ENCODE data around the gene RASGRP4. TPM values are rescaled to one million over a fixed set of nuclear protein-coding genes. Genes with fewer than 3 reads are reported as not detected.

The RASGRP4 gene
- polyA plus RNA-seq, 3 donors from 2014 or later, result 0.20 to 0.78 TPM; not detected in 1

- no peak for DNase-seq
- Mint-ChIP-seq H3K4me3 (no peak overlapping the region), H3K27me3 (ENCODE audit: low read depth in 3 of 3) (peaks cover 9 to 26% (median 19%) of the 10 kb centered on the region in 3 donors), H3K4me1 (peaks cover 11 to 24% of the 10 kb centered on the region in 2 donors), H3K27ac (peak overlapping the region in 3 of 6 donors; percentile 61 to 88 (median 87)), H3K9me3 (no peaks in the 10 kb centered on the region), H3K36me3 (peaks cover 0 to 4% (median 0%) of the 10 kb centered on the region in 3 donors)
Observed at GRCh38 chr19:38401148-38401547, 24.9 kb downstream of the RASGRP4 start.

- peaks cover 11 to 24% of the 10 kb centered on the region in 2 donors for H3K4me1 Mint-ChIP-seq
- DNase-seq, result no peak
- peak overlapping the region in 2 of 5 donors; percentile 24 to 34 for H3K4me3 Mint-ChIP-seq
- H3K27me3 Mint-ChIP-seq (ENCODE audit: low read depth in 3 of 3), result peaks cover 9 to 27% (median 19%) of the 10 kb centered on the region in 3 donors
- H3K9me3 Mint-ChIP-seq, result no peaks in the 10 kb centered on the region
- no peak overlapping the region for H3K27ac Mint-ChIP-seq
- H3K36me3 Mint-ChIP-seq, result peaks cover 0 to 2% (median 0%) of the 10 kb centered on the region in 3 donors
Observed at GRCh38 chr19:38400361-38400760, 25.7 kb downstream of the RASGRP4 start.

- H3K27me3 Mint-ChIP-seq (ENCODE audit: low read depth in 3 of 3), result peaks cover 9 to 27% (median 19%) of the 10 kb centered on the region in 3 donors
- no peak for DNase-seq
- H3K36me3 Mint-ChIP-seq, result no peaks in the 10 kb centered on the region
- H3K9me3 Mint-ChIP-seq, result no peaks in the 10 kb centered on the region
- no peak overlapping the region for H3K27ac Mint-ChIP-seq
- H3K4me1 Mint-ChIP-seq, result peaks cover 17 to 22% of the 10 kb centered on the region in 2 donors
- no peak overlapping the region for H3K4me3 Mint-ChIP-seq
Observed at GRCh38 chr19:38399537-38399936, 26.5 kb downstream of the RASGRP4 start.

GRCh38 chr19:38399081-38399480 is 26.9 kb downstream of the RASGRP4 start:
- no peaks in the 10 kb centered on the region for H3K36me3 Mint-ChIP-seq
- DNase-seq, result no peak
- peaks cover 18 to 19% of the 10 kb centered on the region in 2 donors for H3K4me1 Mint-ChIP-seq
- H3K27me3 Mint-ChIP-seq (ENCODE audit: low read depth in 3 of 3), result peaks cover 9 to 25% (median 22%) of the 10 kb centered on the region in 3 donors
- H3K9me3 Mint-ChIP-seq, result no peaks in the 10 kb centered on the region
- no peak overlapping the region for H3K4me3 Mint-ChIP-seq
- no peak overlapping the region for H3K27ac Mint-ChIP-seq

GRCh38 chr19:38395381-38396114 is 30.5 kb downstream of the RASGRP4 start:
- Mint-ChIP-seq H3K36me3 (no peaks in the 10 kb centered on the region), H3K4me3 (peak overlapping the region in 3 of 5 donors; percentile 13 to 74 (median 49))
- peak in 1 of 3 donors; percentile 24 for DNase-seq

GRCh38 chr19:38394488-38394887 is 31.5 kb downstream of the RASGRP4 start:
- no peak overlapping the region for H3K27ac Mint-ChIP-seq
- H3K36me3 Mint-ChIP-seq, result no peaks in the 10 kb centered on the region
- peaks cover 9 to 19% of the 10 kb centered on the region in 2 donors for H3K4me1 Mint-ChIP-seq
- DNase-seq, result no peak
- H3K9me3 Mint-ChIP-seq, result peaks cover 0 to 1% (median 0%) of the 10 kb centered on the region in 6 donors
- peak overlapping the region in 1 of 5 donors; percentile 74 for H3K4me3 Mint-ChIP-seq
- H3K27me3 Mint-ChIP-seq (ENCODE audit: low read depth in 3 of 3), result peaks cover 8 to 15% (median 12%) of the 10 kb centered on the region in 3 donors

More at GRCh38 chr19:38395381-38396114, 30.5 kb downstream of the RASGRP4 start:
- H3K27ac Mint-ChIP-seq, result peak overlapping the region in 1 of 6 donors; percentile 51
- H3K4me1 Mint-ChIP-seq, result peaks cover 9 to 19% of the 10 kb centered on the region in 2 donors
- H3K9me3 Mint-ChIP-seq, result peaks cover 0 to 1% (median 0%) of the 10 kb centered on the region in 6 donors
- peaks cover 8 to 15% (median 13%) of the 10 kb centered on the region in 3 donors for H3K27me3 Mint-ChIP-seq (ENCODE audit: low read depth in 3 of 3)

- Mint-ChIP-seq H3K27ac (peak overlapping the region in 1 of 6 donors; percentile 0), H3K4me3 (no peak overlapping the region), H3K36me3 (no peaks in the 10 kb centered on the region), H3K4me1 (peaks cover 18 to 25% of the 10 kb centered on the region in 2 donors), H3K9me3 (peaks cover 0 to 3% (median 0%) of the 10 kb centered on the region in 6 donors), H3K27me3 (ENCODE audit: low read depth in 3 of 3) (peaks cover 8 to 18% (median 15%) of the 10 kb centered on the region in 3 donors)
- DNase-seq, result no peak
Observed at GRCh38 chr19:38392707-38393308, 33.2 kb downstream of the RASGRP4 start.

GRCh38 chr19:38391911-38392464 is 34.0 kb downstream of the RASGRP4 start:
- no peak for DNase-seq
- Mint-ChIP-seq H3K4me3 (no peak overlapping the region), H3K27ac (no peak overlapping the region), H3K4me1 (peaks cover 25 to 33% of the 10 kb centered on the region in 2 donors), H3K9me3 (peaks cover 0 to 3% (median 0%) of the 10 kb centered on the region in 6 donors), H3K27me3 (ENCODE audit: low read depth in 3 of 3) (peaks cover 8 to 17% (median 17%) of the 10 kb centered on the region in 3 donors), H3K36me3 (peaks cover 0 to 3% (median 0%) of the 10 kb centered on the region in 3 donors)

GRCh38 chr19:38389957-38390924 is 35.8 kb downstream of the RASGRP4 start:
- Mint-ChIP-seq H3K9me3 (peaks cover 0 to 3% (median 0%) of the 10 kb centered on the region in 6 donors), H3K27ac (peak overlapping the region in 1 of 6 donors; percentile 59), H3K4me3 (peak overlapping the region in 2 of 5 donors; percentile 36 to 56), H3K36me3 (peaks cover 0 to 3% (median 0%) of the 10 kb centered on the region in 3 donors), H3K27me3 (ENCODE audit: low read depth in 3 of 3) (peaks cover 8 to 14% (median 10%) of the 10 kb centered on the region in 3 donors), H3K4me1 (peaks cover 23 to 27% of the 10 kb centered on the region in 2 donors)
- DNase-seq, result no peak

GRCh38 chr19:38389101-38389925 is 36.7 kb downstream of the RASGRP4 start:
- H3K36me3 Mint-ChIP-seq, result peaks cover 0 to 3% (median under 1%) of the 10 kb centered on the region in 3 donors
- peak overlapping the region in 4 of 5 donors; percentile 46 to 81 (median 63) for H3K4me3 Mint-ChIP-seq
- peaks cover 9 to 19% (median 10%) of the 10 kb centered on the region in 3 donors for H3K27me3 Mint-ChIP-seq (ENCODE audit: low read depth in 3 of 3)
- H3K4me1 Mint-ChIP-seq, result peaks cover 21 to 24% of the 10 kb centered on the region in 2 donors
- peak overlapping the region in 2 of 6 donors; percentile 60 to 82 for H3K27ac Mint-ChIP-seq
- DNase-seq, result no peak
- peaks cover 0 to 3% (median 0%) of the 10 kb centered on the region in 6 donors for H3K9me3 Mint-ChIP-seq

GRCh38 chr19:38388349-38389100 is 37.5 kb downstream of the RASGRP4 start, which contains the start of gene SPRED3:
SPRED3 (plus strand) TSS chr19:38388697; CDS start chr19:38390303, 1,606 bp downstream.
- Mint-ChIP-seq H3K9me3 (peaks cover 0 to 3% (median 0%) of the 10 kb centered on the region in 6 donors), H3K36me3 (peaks cover 0 to 7% (median 4%) of the 10 kb centered on the region in 3 donors), H3K27ac (peak within 1 kb of the TSS in 5 of 6 donors; percentile 77 to 89 (median 81)), H3K4me3 (peak within 1 kb of the TSS; percentile 91 to 96 (median 93)), H3K27me3 (ENCODE audit: low read depth in 3 of 3) (peaks cover 6 to 15% (median 10%) of the 10 kb centered on the region in 3 donors), H3K4me1 (peaks cover 14 to 21% of the 10 kb centered on the region in 2 donors)
- no peak for DNase-seq

All from immature natural killer cell (primary cell).